Stimulated activated CD4-positive, alpha-beta T cell treated with anti-CD3 and anti-CD28 coated beads, TNF-alpha, amount 100 ng/mL, for 24 hours (primary cell): ENCODE measurements around the gene PIGO.
A peak's percentile ranks its signal among the peaks of the same experiment; 100 is the strongest.

Experiments
- DNase-seq, 3 experiments: peaks; one replicate each; pipeline ENCODE4 v3.0.0-alpha.2; 2020; ENCODE audit warnings: low read depth in 3 of 3

Gene PIGO

DNA sequence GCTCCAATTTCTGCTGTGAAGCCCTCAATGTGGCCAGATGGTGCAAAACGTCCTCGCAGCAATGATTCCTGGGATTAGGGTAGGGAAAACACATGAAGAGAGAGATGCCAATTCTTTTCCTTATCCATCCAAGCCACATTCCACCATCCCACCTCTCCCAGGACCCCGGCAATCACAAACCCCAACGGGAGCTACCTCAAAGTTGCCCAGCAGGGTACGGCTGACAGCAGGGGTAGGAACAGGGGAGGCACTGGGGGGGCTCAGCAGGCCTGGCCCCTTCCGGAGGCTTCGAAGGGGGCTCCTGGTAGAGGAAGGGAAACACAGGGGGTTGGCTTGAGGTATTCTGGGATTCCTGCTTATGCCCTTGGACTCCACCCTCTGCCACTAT is 9.9 kb upstream of the PIGO start:
- no peak for DNase-seq

DNA sequence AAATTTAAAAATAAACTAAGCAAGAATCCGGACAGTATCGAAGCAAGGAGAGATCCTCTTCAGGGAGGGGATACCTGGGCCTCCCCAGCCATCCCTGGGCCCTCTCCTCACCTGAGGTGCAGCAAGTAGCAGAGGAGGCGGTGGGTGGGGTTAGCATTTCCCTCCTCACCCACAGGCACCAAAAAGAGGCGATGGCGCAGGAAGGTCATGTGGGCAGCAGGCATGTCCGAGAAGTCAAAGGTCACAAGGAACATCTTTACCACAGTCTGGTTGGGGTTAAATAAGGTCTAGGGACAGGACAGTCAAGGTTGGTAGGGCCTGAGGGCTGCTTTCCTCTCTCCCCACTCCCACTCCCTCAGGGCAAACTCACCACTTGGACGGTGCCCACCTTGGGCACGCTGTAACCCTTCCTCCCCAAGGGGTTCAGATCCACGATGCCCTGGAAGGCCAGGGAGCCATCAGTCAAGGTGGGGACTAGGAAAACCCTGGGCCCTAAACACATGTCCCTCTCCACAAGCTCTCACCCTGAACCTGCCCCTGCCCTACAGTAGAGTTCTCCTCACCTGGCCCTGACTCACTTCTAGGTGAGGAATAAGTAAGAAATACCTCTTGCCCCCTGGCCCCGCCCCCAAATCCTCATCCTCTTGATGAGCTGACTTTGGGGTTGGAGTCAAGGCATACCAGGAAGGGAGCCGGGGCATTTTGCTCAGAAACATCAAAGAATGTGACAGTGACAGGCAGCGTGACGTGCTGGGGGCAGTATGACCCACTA is 9.4 kb upstream of the PIGO start:
- no peak for DNase-seq

DNA sequence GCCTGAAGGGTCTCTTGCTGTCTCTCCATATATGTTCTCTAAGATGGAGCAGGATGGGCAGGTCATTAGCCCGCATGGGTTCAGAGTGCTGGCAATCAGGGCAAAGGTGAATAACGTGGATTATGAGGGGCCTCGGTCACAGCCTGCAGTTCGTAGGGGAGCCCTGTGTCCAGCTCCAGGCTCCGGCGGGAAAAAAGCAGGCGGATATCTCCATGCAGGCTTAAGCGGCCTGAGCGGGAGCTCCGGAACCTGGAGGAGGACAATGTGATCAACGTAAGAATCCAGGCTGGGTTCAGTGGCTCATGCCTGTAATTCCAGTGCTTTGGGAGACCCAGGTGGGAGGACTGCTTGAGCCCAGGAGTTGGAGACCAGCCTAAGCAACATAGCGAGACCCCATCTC is 8.7 kb upstream of the PIGO start:
- no peak for DNase-seq

DNA sequence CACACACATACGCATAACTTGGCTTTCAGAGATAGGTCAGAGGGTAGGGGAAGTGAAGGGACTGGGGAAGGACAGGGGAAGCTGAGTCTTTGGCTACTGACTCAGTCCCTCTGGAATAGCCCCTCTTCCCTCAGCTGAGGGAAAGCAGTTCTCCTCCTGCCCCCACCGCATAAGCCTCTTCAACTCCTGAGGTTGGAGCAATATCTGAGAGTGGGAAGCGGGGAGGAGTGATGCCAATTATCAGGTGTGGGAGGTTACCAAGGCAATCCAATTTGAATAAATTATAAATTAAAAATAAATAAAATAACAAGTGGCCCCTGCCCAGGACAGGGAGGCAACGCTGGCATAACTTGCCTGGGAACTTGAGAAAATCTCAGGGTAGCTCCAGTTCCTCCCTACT is 8.2 kb upstream of the PIGO start:
- no peak for DNase-seq

DNA sequence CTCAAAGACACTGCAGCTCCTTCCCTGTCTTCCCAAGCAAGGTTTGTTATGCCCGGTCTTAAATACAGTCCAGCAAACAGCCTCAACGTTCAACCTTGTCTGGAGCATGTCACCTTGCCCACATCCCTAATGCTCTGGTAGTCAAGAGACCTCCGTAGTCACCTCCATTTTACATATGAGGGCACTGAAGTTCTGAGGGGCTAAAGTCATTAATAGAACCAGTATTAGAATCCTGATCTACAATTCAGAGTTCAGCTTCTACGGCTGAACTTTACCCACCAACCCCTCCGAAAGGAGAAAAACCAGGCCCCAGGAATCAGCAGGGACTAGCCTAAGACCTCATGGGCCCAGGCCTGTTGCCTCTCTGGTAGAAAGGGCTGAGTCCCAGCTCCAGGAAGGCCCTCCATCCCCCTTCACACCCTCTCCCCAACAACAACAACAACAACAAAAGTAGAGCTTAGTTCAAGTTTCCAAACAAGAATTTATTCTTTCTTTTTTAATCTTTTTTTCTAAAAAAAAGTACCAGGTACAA is 7.3 kb upstream of the PIGO start:
- DNase-seq = no peak

DNA sequence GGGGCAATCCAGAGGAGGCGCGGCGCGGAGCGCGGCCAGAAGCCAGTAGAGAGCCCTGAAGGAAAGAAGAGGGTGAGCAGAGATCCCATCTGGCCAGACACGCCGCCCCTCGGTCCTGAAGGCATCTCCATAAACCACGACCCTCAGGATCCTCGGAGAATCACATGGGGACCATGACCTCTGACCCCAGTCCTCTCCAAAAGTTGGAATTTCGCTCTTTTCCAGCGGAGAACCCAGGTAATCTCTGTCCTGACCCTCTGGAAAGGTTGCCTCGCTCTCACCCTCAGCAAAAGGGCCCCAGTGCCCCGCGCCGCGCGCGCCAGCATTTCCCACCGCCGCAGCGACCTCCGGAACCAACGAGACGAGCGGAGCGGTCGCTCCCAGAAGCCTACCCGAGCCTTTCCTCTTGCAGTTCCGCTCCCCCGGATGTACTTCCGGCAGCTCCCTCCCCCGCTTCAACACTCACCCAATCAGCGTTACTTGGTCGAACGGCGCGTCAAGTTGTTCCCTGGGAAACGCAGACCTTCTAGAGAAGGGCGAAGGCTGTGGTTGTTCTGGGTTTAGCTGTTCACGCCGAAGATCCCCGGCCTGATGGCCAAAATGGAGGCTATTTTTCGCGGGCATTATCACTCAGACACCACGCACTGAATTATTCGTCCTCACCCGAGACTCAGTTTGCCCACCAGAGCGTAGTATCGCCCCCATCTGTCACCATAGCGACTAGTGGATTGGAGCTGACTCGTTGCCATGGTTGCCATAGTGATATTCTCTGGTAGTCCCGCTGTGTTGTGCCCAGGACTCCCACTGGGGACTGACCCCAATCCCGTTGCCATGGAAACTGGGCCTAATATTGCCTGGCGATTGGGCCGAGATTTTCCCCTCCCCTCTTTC is 6.6 kb upstream of the PIGO start, which contains the start of gene STOML2:
Gene STOML2, minus strand, starts transcription at position 363 of the 891 bp plus-strand sequence. Its CDS starts 37 bp downstream, at position 326.
- peak; percentile 82 to 90 (median 90) for DNase-seq

DNA sequence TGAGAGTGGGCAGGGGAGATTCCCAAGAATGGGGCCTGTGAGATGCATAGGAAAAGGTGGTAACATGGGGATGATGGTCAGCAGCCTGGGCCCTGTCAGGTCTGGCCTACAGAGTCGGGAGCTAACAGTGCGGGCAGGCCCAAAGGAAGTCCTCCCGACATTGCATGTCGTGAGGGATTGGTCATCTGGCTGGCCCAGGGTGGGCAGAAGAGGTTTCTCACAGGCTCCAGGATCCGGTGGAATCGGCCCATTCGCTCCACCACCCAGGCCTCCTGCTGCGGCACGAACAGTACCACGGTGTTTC is 6.0 kb upstream of the PIGO start:
- DNase-seq = no peak

DNA sequence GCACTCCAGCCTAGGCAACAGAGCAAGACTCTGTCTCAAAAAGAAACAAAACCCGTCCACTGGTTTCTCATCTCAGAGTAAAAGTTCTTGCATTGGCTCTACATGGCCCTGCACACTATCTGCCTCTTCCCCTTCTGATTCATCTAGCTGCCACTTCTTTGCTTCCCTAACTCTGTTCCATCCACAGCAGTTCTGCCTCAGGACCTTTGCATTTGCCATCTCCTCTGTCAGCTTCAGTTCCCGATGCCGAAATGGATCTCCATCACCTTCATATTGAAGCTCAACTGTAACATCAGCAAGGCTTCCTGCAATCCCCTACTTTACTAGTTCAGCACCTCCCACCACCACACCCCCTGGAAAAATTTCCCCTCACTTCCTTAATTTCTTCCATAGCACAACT is 1.2 kb upstream of the PIGO start:
- DNase-seq = no peak

DNA sequence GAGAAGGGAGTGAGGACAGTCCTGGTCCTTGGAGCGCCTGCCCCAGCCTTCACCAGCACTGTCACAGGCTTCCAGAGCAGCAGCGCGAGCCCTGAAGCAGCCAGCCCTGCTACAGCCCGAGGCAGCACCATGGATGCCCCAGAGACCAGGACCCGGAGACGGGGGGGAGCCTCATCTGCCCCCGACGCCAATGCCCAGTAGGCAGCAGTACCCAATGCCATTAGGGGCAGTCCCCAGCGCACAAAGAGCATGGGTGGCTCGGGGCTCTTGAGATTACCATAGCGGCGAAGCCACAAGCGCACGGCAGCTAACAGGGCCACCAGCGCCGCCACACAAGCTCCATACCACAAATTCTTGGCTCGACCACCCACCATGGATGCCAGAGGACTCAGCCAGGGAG is 4.9 kb downstream of the PIGO start:
- no peak for DNase-seq

DNA sequence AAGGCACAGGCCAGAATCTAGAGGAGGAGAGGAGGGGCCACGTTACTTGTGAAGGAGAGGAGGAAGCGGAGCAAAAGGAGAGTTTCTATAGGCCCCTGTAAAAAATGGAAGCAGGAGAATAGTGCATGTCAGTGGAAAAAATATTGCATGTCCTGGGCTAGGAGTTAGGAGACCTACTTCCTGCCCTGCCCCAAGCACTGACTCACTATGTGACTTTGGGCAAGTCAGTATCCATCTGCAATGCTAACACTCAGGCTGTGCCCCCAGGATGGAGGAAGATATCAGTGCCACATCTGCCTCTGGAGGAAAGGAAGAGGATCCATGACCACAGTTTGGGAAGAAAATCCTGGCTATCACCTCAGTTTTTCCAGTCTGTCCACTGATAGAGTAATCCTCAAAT is 7.0 kb downstream of the PIGO start:
- DNase-seq = no peak

DNA sequence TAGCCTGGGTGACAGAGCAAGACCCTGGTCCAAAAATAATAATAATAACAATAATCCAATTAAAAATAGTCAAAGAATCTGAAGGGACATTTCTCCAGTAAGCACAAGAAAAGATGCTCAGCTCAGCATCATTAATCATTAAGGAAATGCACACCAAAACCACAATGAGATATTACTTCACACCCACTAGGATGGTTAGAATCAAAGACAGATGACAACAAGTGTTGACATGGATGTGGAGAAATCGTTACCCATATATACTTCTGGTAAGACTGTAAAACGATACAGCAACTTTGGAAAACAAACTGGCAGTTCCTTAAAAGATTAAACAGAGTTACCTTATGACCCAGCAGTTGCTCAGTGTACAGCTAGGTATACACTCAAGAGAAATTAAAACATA is 11.3 kb downstream of the PIGO start:
- no peak for DNase-seq

DNA sequence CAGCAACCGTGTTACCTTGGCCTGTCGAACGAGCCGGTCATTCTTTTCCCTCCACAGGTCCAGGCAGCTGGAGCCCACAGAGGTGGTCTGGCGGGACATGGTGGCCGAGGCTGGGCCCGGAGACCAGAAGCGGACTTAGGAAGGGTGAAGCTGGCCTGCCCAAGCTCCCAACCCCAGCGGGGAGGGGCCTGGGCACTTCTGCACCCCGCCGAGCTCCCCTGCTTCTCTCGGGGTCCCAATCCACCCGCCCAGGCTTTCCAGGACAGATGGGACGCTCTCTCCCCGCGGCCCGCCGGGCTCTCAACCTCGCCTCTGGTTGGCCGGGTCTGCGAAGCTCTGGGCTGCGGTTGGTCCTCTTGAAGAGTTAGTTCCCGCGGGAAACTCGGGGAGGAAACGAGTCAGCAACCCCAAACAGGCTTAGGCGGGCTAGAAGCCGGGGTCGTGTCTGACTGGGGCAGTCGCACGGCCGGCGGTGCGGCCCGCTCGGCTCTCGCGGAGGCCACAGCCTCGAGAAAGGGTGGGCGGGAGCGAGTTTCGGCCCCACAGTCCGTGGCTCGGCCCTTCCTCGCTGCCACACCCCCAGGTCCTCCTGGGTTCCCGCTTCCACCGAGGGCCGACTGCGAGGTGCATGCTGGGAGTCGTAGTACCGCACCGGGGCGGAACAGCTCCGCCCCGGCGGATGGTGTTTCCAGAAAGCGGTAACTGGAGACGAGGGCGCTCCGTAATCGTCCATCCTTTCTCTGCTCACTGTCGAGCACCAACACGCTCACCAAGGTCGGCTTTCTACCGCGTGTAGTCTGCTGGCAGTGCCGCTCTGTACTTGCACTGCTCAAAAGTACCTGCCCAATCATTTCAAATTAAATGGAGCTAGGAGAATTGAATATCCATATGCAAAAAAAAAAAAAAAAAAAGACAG is 16.7 kb downstream of the PIGO start, which contains the start of gene FANCG:
Gene FANCG, minus strand, starts transcription at position 517 of the 916 bp plus-strand sequence. Its CDS starts 418 bp downstream, at position 99.
- DNase-seq = peak; percentile 69 to 85 (median 73)

DNA sequence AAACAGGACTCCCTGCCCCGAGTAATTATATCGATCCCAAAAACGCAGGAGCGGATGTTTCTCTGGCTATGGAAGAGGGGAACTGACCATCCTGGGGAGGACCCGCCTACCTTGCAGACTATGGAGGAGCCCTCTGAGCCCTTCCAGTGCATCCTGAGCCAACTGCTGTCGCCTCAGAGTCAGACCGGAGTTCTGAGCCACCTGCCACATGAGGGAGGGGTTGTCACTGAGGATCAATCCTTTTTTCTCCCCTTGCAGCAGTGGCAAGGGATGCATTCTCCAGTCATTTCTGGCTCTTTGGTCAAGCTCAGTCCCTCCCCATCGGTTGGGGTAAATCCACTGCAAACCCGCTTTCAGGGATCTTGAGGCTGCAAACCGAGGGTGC is 17.4 kb downstream of the PIGO start:
- no peak for DNase-seq

DNA sequence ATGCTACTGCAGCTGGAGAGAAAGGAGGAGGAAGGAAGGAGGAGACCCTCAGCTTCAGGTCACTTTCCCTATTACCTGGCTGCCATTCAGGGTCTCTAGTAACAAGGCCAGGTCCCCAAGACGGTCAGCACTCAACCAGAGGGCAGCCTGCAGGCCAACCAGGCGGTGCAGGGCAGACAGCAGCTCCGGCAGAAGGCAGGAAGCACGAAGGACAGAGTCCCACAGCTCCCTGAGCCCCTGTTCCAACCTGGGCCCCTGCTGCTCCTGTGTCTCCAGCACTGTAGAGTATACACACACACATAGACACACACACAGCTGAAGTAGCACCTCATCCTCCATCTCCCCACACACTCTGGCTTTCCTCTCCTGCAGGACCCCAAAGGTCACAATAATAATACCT is 18.3 kb downstream of the PIGO start:
- no peak for DNase-seq

DNA sequence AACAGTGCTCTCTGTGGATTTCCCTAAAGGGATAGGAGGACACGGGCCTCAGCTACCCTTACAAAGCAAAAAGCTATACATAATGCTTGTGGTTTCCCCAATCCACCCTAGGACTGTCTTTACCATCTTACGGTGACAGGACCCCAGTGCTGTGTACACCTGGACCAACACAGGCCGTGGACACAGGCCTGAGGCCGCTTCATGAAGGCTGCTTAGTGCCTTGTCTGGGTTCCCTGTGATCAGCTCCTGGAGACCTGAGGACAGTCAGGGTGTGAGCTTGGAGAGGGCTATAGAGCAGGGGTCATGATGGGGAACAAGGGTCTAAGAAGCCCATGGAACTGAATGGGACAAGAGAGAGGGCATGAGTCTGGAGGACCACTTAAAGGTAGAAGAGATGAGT is 19.5 kb downstream of the PIGO start:
- DNase-seq = no peak

DNA sequence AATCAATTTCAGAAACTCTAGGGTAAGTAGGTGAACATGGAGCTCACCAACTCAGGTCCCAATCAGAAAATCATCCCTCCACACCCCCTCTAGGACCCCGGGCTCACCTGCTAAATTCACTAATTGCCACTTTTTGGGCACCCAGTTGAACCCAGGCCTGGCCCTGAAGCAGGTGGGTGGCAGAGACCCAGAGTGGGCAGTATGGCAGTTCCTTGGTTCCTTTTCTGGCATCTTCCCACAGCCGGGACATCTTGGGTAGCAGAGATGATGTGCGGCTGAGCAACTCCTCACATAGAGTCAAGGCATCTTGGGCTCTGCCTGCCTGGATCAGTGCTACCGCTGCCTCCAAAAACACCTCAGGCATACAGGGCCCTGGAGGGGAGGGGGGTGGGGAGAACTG is 21.0 kb downstream of the PIGO start:
- DNase-seq = no peak

DNA sequence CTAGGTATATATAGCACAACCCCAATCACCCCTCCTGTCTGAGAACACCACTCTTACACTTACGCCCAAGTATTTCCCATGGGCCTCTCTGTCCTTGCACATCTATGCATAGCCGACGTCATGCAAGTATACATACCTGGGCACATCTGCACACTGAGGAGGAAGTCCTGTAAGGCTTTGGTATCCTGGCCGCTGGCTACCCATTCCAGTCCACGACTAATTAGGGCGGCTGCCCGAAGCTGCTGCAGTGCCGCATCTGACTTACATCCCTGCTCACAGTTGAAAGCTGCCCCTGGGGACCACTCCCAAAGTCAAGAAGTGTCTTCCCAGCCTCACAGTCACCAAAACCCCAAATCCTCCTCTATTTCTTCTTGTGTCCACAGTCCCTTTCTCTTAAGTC is 21.6 kb downstream of the PIGO start:
- DNase-seq = no peak

DNA sequence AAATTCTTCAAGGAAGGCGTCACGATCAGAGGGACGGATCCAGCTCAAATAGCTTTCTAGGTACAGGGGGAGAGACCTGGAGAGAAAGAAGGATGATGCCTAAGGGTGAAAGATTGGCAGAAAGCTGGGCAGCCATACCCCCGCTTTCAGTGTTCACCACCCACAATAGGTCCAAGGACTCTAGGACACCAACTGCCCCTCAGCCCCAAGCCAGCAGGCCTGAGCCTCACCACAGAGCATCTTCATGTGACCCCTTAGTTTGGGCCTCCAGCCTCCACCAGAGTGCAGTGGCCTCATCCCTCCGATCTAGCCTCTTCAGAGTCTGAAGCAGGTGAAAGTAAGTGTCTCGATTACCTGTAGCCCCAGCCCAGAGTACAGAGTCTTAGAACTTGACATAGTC is 22.2 kb downstream of the PIGO start:
- no peak for DNase-seq

DNA sequence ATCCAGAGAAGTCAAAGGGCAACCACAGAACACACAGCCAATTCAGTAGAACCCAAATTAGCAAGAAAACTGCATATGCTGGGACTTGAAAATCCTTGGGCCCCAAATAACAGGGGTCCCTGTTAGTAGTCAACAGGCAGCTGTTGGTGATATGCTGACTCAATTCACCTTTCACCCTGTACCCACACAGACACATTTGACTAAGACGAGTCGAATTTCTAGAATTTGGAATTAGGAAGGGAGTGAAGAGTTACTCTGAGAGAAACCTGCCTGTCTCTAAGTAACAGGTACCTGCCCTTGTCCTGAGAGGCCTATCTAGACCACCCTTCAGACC is 23.1 kb downstream of the PIGO start:
- DNase-seq = no peak

DNA sequence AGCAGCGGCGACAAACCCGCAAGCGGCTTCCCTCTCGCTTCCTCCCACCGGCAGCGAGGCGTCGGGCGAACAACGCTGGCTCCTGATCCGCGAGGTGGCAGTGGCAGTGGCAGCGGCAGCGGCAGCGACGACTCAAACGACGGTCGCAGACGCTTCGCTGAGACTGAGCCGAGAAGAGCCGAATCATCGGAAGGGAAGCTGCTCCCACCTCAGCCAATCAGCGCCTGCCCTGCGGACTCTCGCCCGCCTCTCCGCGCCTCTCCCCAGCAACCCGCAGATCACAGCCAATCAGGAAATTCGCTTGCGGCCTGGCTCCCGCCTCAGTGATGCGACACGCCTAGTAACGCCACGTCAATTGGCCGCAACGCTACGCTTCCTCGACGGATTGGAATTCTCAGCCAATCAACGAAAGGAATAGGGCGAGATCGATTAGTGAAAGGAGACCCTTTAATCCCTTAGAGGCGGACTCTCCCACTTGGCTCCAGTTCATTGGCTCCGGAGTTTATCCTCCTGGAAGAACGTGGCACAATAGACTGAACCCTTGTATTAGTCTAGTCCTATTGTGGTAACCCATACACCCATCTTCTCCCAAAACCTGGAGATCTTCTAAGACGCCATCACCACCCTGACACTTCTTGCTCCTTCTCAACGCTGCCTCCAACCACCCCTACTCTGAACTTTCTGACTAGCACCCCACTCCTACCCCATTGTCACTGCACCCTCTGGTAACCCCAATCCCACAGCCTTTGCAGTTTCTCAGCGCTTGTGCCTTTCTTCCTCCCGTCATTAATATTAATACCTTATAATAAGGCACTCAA is 23.7 kb downstream of the PIGO start, which contains the start of gene VCP:
Gene VCP, minus strand, starts transcription at position 165 of the 818 bp plus-strand sequence. CDS start 272 bp downstream, outside the sequence.
- DNase-seq = peak; percentile 96
